ENCODE measurements around the gene FBXW11. TPM values are rescaled to one million over a fixed set of nuclear protein-coding genes. Genes with fewer than 3 reads are reported as not detected.

The FBXW11 gene
- total RNA-seq, 1 donor from 2014 or later, result 35.4 TPM

GRCh38 chr5:171813813-171814490 lies 192.5 kb downstream of the FBXW11 start:
- intact Hi-C loops (cut with micrococcal nuclease), result no loop called here

GRCh38 chr5:171813270-171813669 lies 193.2 kb downstream of the FBXW11 start:
- intact Hi-C loops (cut with micrococcal nuclease), result no loop called here

Other genes starting within 250 kb of the FBXW11 start
- not detected in 2 replicates for gene SMIM23, start 220.8 kb downstream of the FBXW11 start, total RNA-seq
- 223 and 226 TPM in 2 replicates for gene STK10, start 181.6 kb upstream of the FBXW11 start, total RNA-seq
- gene EFCAB9, start 187.5 kb upstream of the FBXW11 start, total RNA-seq, result not detected in 2 replicates

Data from T-helper 1 cell treated with Interleukin-12 subunit alpha and Interleukin-12 subunit beta and Interleukin-4 antibody, amounts not matched to agents 30 ng/mL and 1 ng/mL, for 36 hours (primary cell).